GM19395 (cell line): Measurements from ENCODE around the gene RAP1GAP.
"Not testable (repeated sequence)": the region's sequence is repeated elsewhere in the genome, so short reads cannot be mapped to it uniquely, and the experiment has no call there.

Experiments
- ATAC-seq: cut with Tn5 transposase; IDR thresholded peaks from one replicate; pipeline ENCODE4 v1.9.1; 2021; ENCODE audit warnings: mild to moderate bottlenecking, moderate library complexity; ENCODE audit not compliant: unreplicated experiment

The RAP1GAP gene

DNA sequence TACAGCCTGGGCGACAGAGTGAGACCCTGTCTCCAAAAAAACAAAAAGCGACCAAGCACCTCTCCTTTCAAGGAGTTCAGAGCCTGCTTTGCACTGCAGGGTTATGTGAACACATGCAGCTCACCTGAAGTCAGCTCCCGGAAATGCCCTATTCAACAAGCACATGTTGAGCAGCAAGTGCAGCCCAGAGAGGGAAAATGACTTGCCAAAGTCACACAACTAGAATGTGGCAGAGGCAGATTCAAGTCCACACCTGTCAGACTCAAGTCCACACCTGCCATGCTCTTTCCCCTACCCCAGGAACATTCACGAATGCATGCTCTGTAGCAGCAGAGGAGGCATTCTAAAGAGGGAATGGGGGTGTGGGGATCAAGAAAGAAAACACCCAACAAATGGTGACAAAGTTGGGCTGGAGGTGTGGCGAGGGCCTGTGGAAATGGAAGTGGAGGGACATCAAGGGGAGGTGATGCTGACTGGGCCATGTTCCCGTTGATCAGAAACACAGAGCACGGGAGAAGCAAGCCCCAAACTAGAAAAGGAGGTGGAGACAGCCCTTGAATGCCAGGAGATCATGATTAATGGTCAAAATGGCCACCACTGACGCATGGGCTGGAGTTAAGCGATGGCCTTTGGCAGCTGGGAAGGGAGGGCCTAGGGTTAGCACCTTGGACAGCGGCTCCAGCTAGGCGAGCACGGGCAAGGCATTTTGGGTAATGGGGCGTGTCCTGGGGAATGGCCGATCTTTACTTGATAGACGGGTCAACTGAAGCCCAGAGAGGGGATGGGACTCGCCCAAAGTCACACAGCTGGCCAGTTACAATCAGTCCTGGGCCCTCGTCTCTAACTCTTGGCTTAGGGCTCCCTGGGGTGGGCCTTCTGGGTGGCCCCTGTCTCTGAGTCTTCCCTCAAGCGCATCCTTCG is 21.5 kb downstream of the RAP1GAP start:
- ATAC-seq = no peak

DNA sequence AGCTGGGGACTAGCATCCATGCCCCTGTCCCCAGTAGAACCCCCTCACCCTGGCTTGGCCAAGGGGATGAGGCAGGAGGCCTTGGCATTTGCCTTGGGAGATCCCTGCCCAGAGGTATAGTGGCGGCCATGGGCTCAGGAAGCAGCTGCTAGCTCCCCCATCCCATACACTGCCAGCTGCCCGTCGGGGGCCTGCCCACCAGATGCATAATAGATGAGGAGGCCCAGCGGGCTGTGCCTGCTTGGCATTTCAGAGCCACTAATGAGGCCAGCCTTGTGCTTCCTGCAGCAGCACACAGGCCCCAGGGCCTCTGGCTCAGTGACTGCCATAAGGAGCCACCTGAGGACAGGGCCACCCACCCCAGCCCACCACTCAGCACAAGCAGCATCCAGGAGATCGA is 23.6 kb downstream of the RAP1GAP start:
- no peak for ATAC-seq

DNA sequence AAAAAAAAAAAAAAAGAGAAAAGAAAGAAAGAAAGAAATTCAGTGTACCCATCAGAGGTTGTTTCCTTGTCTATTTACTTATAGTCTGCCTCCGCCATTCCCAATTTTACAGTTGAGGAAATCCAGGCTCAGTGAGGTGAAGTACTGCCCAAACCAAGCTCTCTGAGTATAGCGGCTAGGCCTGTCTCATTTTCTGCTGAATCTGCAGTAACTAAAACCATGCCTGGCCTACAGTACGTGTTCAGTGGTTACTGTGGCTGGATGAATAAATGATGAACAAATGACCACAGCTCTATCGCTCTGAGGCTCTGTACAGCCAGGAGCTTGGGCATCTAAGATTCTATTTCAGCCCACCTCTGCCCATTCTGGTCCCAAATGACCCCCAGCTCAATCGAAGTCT is 24.3 kb downstream of the RAP1GAP start:
- ATAC-seq = no peak

DNA sequence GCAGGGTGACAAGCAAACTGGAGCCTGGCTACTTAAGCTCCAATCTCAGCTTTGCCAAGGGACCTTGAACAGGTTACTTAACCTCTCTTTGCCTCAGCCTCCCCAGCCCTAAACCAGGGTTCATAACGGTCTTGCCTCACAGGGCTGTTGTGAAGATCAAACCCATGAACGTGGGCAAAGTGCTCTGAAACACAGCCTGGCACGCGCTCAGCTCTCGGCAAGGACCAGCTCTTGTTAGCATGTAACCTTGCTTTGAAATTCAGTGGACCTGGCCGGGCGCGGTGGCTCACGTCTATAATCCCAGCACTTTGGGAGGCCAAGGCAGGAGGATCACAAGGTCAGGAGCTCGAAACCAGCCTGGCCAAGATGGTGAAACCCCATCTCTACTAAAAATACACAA is 24.8 kb downstream of the RAP1GAP start:
- ATAC-seq = no peak

DNA sequence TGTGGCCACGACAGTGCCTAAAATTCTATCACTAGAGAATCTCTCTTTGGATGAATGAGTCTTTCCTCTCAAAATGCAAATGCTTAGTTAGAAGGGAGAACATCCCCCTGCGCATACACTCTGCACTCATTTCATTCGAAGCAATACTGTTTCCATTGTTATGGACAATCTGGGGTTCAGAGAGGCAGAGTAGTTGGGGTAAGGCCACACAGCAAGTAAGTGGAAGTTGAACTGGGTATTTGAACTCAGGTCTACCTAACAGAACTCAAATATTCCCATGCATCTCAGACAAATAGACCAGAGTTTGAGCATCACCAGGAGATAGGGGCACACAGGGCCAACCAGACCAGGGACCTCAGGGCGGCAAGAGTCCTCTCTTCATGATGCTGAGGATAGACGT is 25.5 kb downstream of the RAP1GAP start:
- ATAC-seq = no peak

DNA sequence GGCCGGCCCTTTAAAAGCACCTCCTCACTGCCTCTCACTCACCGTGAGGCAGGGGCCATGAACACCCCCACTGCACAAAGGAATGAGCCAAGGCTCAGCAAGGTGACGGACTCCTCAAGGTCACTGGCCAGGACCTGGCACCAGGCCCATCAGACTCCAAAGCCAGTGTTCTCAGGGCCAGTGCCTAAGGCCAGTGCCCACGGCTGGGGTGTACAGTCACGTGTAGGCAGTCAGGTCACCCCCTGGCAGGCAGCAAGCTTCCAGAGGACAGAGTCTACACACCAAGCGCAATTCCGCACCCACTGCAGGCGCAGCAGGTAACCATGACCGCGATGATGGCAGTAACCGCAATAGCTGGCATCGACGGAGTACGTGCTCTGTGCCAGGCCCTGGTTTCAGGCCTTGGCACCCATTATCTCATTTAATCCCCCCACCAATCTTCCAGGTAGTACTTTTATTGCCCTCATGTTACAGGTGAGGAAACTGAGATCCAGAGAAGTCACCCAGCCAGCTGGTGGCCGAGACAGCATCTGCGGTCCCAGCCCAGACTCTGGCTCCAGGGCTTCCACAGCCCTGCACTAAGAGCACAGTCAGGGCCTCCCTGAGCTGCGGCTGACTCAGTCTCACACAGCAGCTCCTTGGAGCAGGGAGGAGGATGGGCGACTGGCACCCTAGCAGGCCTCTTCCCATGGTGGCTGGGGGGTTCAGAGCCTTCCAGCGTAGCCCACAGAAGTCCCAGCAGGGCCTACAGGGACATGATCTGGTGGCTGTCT is 27.0 kb downstream of the RAP1GAP start:
- ATAC-seq = no peak

DNA sequence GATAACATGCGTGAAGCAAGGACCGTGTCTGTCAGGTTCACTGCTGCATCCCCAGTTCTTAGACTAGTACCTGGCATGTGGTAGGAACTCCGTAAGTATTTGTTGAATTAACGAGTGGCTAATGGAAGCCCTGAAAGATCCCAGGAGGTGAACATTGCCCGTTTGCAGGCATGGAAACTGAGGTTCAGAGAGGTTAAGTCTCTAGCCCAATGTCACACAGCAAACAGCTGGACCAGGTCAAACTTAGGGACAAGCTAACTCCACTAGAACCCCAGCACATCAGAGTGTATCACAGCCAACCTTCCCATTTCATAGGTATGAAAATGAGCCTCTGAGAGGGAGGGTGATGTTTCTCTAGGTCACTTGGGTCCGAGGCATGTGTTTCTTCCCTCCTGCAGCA is 27.6 kb downstream of the RAP1GAP start:
- no peak for ATAC-seq

DNA sequence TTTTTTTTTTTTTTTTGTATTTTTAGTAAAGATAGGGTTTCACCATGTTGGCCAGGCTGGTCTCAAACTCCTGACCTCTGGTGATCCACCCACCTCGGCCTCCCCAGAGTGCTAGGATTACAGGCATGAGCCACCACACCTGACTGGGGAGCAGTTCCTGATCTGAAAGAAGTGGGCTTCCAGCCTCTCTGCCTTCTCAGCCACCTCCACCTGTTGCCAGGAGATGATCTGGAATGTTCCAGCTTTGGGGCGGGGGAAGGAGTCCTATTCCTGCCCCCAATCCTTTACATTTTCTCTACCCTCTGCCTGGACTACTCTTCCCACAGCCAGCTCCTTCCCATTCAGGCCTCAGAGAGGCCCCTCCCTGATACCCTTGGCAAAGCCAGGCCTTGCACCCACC is 28.1 kb downstream of the RAP1GAP start:
- no peak for ATAC-seq

DNA sequence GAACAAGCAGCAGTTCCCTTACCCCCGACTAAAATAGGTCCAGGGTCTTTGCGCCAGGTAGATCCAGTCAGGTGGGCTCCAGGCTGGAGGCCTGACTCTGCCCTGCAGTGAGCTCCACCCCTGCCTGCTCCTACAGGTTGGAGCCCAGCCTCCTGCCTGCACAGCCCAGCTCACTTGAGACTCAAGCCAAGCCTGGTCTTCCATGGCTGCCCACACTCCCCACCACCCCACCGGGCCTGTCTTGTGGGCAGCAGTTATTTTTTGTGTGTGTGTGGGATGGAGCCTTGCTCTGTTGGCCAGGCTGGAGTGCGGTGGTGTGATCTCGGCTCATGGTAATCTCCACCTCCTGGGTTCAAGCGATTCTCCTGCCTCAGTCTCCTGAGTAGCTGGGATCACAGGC is 28.5 kb downstream of the RAP1GAP start:
- ATAC-seq = no peak

DNA sequence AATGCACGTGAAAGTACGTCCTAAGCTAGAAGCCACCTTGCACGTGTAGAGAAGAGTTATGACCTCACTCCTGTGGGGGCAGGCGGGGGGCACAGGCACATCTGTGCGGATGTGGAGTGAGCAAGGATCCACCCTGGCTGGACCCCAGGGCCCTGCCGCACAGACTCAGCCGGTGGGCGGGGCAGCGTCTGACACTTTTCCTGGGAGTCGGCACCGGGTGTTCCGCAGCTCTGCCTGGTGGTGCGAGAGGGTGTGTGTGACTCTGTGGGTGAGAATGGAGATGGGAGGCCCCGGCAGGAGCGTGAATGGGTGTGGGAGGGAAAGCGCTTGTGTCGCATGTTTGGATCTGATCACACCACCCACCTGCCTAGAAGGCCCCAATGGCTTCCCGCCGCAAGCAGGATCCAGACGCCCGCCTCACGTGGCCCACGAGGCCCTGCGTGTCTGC is 29.5 kb downstream of the RAP1GAP start:
- no peak for ATAC-seq

DNA sequence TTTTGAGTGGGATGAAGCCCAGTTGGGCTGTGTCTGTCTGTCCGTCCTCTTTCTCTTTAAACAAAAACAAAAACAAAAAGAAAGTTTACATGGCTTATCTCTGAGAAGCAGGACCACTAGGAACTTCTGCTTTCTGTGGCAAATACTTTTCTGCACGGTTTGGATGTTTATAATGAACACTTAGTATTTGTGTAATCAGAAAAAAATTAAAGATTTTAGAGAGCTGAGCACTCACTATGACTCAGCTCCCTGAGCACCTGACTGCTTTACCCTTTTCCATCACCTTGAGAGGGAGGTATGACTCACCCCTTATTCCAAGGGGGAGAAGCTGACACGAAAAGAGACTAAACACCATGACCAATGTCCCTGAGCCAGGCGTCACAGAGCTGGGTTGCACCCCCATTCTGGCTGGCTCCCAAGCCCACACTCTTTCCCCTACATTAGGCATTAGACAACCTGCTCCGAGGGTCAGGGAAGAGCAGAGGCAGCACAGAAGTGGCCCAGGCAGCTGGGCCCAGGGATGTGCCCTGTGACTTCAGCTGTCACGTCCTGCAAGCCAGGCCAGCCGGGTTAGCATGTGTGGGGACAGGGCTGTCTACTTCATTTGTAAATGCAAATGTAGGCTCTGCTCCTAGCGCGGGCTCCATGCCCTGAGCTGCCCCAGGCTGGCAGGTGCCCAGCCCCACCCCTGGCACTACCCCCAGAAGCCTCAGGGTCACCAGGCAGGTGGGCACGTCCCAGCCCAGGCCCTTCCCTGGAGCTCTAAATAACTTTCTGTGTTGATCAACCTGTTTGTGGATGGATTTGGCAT is 30.4 kb downstream of the RAP1GAP start:
- no peak for ATAC-seq

DNA sequence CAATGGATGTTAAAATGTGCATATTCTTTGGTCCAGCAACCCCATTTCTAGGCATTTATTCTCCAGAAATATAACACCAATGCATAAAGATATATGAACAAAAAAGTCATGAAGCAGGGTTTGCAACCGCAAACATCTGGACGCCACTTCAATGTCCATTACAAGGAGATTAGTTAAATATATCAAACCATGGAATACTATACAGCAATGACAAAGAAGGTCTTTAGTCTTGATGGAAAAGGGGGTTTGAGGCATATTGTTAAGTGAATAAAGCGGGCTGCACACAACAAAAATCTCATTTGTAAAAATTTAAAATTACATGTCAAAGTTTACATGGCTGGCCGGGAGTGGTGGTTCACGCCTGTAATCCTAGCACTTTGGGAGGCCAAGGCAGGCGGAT is 31.6 kb downstream of the RAP1GAP start:
- ATAC-seq = no peak

DNA sequence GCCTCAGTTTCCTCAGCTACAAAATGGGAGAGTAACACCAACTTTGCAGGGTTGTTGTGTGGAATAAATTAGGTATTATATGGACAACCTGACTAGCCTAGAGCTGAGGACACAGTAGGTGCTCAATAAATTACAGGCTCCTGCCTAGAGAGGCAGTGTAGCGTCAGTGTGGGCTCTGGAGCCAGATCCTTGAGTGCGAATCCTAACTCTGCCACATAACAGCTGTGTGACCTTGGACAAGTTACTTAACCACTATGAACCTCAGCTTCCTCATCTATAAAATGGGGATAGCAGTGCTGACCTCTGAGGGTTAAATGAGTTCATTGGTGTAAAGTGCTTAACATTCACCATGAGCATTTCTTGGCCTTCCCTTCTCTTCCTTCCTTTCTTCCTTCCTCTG is 33.1 kb downstream of the RAP1GAP start:
- ATAC-seq = no peak

DNA sequence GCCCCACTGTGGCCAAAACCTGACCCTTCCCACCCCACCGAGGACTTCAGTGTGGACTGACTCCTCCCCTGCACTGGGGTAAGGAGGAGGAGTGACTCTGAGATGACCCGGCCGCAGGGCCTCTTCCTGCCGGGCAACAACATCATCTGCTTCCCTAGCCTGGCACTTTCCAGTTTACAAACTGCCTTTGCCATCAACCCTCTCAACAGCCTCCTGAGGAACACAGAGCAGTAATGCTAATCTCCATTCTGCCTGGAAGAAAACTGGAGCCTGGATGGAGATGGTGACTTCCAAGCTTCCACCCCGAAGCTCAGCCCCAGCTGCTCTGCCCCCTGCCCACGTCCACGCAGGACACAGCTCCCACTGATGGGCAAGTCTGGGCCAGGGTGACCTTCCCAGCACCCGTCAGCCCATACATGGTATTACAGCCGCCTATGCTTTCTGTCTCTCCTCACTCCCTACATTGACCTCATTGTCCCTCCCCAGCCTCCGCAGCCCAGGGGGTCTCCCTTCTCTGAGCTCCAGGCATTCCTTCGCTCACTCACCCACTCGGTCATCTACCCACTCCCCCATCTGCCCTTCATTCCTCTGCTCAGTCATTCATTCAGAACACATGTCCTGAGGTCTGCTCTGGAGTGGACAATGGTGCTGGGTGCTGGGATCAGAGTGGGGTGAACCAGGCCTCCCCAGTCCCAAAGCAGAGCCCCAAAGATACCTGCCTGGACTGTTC is 34.2 kb downstream of the RAP1GAP start:
- ATAC-seq = no peak

DNA sequence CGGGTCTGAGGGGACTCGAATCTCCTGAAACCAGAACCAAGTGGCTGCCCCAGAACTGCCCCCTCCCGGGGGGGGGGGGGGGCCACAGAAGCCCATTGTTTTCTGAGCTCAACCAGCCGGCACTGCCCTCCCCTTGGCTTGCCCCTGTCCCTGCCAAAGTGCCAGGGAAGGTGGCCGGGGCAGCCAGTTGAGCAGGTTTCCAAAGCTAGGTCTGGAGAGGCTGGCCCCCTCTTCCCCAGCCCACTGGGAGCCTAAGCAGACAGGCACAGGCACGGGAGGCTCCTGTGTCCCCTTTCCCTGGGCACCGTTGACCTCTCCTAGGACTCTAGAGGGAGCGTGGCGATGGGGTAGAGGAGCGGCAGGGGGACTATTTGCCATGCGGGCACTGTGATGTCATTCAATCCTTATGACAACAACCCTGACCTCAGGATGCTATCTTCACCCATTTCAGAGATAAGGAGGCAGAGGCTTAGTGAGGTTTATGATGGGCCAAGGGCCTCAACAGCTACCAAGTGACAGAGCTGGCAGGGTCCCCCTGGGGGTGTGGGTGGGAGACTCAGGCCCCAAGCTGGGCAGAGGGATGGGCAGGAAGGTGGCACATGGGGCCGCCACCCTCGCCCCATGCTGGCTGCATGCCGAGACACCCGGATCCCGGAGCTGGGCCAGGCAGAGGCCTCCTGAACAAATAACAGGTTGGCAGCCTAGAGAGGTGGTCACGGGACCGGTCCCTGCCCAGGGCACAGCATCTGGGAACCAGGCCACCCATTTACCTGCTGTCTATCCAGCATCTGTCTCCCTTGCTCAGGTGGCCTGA is 35.0 kb downstream of the RAP1GAP start:
- no peak for ATAC-seq

DNA sequence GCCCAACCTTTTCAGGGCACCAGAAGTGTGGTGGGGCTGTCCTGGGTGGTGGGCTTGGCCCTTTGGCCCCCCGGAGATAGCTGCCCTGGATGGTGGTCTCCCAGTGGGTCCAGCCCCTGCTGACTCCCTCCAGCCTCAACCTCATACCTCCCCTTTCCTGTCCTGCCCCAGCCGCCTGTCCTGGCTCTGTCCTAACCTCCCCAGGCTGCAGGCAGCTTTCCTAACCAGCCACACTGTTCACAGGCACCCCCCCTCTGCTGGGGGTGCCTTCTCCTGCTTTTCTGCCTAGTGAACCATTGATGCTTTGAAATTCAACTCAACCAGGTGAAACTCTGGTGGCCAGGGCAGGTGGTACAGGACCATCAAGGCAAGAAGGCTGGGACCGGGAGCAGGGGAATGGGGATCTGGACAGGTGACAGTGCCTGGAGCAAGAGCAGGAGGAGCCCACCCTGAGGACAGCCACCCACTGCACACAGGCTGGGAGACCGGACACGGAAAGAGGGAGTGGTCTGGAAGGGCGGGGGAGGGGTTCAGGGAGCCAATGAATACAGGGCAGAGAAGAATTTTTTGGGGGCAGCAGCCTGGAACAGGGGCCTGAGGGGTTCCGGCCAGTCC is 35.9 kb downstream of the RAP1GAP start:
- ATAC-seq = no peak

DNA sequence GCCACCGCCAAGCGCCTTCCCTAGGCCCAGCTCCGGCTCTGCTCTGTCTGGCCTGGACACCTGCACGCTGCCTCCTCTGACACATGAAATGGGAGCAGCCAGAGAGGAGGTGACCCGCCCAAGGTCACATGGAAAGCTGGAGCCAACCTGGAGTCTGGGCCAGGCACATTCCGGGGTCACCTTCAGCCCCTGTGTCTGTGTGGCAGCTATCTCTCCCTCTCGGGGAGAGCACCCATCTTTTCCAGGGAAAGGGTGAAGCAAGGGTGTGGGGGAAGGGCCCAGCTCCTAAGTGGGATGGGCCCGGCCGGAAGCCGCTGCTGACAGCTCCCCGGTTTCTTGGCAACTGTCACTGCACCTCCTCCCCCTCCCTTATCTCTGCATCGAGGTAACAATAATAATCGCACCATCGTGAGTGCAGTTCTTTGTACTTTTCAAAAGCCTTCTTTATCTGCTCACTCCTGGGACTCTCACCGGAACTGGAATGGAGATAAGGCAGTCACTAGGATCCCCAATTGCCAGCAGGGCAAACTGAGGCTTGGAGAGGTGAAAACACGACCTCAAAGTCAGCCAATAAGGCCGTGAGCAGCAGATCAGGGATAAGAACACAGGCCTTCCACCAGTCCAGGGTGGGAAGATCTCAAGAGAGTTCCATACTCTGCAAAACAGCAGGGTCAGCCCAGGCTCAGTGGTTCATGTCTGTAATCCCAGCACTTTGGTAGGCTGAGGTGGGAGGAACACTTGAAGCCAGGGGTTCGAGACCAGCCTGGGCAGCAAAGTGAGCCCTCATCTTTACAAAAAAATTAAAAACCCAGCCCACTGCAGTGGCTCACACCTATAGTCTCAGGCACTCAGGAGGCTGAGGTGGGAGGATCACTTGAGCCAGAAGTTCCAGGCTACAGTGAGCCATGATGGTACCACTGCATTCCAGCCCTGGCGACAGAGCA is 36.9 kb downstream of the RAP1GAP start:
- ATAC-seq = no peak

DNA sequence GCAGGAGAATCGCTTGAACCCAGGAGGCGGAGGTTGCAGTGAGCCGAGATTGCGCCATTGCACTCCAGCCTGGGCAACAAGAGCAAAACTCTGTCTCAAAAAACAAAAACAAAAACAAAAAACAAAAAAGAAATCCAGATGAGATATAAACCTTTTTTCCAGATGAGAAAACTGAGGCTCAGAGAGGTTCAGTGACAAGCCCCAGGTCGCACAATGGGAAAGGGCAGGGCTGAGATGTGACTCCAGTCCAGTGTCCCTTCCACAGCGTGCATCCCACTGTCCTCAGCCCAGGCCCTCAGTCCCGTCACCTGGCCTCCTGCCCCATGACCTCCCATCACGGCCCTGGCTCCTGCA is 37.6 kb downstream of the RAP1GAP start:
- ATAC-seq = not testable (repeated sequence)
